ENCODE measurements around the gene ADAM10. TPM values are rescaled to one million over a fixed set of nuclear protein-coding genes. Genes with fewer than 3 reads are reported as not detected.

ADAM10 gene
- total and polyA plus RNA-seq, 9 donors, result 49.5 to 112 (median 85.2) TPM

DNA sequence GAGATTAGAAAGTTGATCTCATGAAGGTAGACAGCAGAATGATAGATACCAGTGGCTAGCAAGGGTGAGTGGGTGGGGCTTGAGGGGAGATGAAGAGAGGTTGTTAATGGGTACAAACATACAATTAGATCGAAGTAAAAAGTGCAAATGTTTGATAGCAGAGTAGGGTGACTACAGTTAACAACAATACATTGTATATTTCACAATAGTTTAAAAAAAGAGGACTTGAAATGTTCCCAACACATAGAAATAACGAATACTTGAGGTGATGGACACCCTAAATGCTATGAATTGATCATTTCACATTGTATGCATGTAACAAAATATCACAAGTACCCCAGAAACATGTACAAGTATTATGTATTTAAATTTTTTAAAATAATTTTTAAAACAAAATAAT is 47.3 kb downstream of the ADAM10 start:
- peaks cover 2% of the 10 kb centered on the region for H3K36me3 ChIP-seq (ENCODE audit: control insufficient read depth, insufficient read depth, low read length)
- WGBS (ENCODE audit: insufficient coverage), result no CpG with 5 or more reads among the region's 2 CpGs
- H3K4me3 ChIP-seq (ENCODE audit: low read length), result no peak overlapping the region

GRCh38 chr15:58701376-58701775 is 48.1 kb downstream of the ADAM10 start:
- peaks cover 10% of the 10 kb centered on the region for H3K9me3 ChIP-seq (replicated peaks; ENCODE audit: control insufficient read depth, low read depth, low read length)
- DNase-seq, result no peak
- no peaks in the 10 kb centered on the region for H3K27me3 ChIP-seq (ENCODE audit: control insufficient read depth, insufficient read depth, low read length)
- WGBS (ENCODE audit: insufficient coverage), result no CpG with 5 or more reads among the region's 4 CpGs
- peaks cover 2% of the 10 kb centered on the region for H3K36me3 ChIP-seq (ENCODE audit: control insufficient read depth, insufficient read depth, low read length)
- H3K4me1 ChIP-seq (ENCODE audit: control insufficient read depth, insufficient read depth, low read length), result no peaks in the 10 kb centered on the region
- H3K27ac ChIP-seq (ENCODE audit: low read length), result no peak overlapping the region
- no peak overlapping the region for H3K4me3 ChIP-seq (ENCODE audit: low read length)

More for the DNA sequence above, 47.3 kb downstream of the ADAM10 start:
- Histone ChIP-seq H3K27ac (ENCODE audit: low read length) (no peak overlapping the region), H3K9me3 (replicated peaks; ENCODE audit: control insufficient read depth, low read depth, low read length) (peaks cover 10% of the 10 kb centered on the region), H3K4me1 (ENCODE audit: control insufficient read depth, insufficient read depth, low read length) (no peaks in the 10 kb centered on the region), H3K27me3 (ENCODE audit: control insufficient read depth, insufficient read depth, low read length) (no peaks in the 10 kb centered on the region)
- no peak for DNase-seq

DNA sequence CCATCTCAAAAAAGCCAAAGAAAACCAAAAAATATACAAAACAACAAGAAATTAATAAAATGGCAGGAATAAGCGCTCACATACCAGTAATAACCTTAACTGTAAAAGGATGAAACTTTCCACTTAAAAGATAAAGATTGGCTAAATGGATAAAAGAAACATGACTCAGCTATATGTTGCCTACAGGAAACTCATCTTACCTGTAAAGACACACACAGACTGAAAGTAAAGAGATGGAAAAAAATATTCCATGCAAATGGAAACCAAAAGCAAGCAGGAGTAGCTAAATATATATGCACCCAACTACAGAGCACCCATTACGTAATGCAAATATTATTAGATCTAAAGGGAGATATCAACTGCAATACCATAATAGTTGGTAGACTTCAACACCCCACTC is 49.7 kb downstream of the ADAM10 start:
- Histone ChIP-seq H3K4me3 (ENCODE audit: low read length) (no peak overlapping the region), H3K4me1 (ENCODE audit: control insufficient read depth, insufficient read depth, low read length) (no peaks in the 10 kb centered on the region), H3K27me3 (ENCODE audit: control insufficient read depth, insufficient read depth, low read length) (no peaks in the 10 kb centered on the region), H3K9me3 (replicated peaks; ENCODE audit: control insufficient read depth, low read depth, low read length) (peaks cover 10% of the 10 kb centered on the region), H3K36me3 (ENCODE audit: control insufficient read depth, insufficient read depth, low read length) (peaks cover 2% of the 10 kb centered on the region), H3K27ac (ENCODE audit: low read length) (no peak overlapping the region)
- no CpG with 5 or more reads among the region's 2 CpGs for WGBS (ENCODE audit: insufficient coverage)
- no peak for DNase-seq

DNA sequence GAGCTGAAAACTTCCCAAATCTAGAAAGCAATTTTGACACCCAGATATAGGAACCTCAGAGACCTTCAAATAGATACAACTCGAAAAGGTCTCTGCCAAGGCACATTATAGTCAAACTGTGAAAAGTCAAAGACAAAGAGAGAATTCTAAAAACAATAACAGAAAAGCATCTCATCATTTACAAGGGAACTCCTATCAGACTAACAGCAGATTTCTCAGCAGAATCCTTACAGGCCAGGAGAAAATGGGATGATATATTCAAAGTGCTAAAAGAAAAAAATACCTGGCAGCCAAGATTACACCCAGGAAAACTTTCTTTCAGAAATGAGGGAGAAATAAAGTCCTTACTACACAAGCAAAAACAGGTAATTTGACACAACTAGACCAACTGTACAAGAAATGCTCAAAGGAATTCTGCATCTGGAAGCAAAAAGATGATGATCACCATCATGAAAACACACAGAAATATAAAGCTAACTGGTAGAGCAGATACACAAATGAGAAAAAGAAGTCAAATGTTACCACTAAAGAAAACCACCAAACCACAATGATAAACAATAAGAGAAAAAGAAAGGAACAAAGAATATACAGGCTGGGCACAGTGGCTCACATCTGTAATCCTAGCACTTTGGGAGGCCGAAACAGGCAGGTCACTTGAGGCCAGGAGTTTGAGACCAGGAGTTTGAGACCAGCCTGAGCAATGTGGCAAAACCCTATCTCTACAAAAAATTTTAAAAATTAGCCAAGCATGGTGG is 50.4 kb downstream of the ADAM10 start:
- Histone ChIP-seq H3K4me3 (ENCODE audit: low read length) (no peak overlapping the region), H3K9me3 (replicated peaks; ENCODE audit: control insufficient read depth, low read depth, low read length) (peaks cover 10% of the 10 kb centered on the region), H3K27me3 (ENCODE audit: control insufficient read depth, insufficient read depth, low read length) (no peaks in the 10 kb centered on the region), H3K4me1 (ENCODE audit: control insufficient read depth, insufficient read depth, low read length) (no peaks in the 10 kb centered on the region), H3K27ac (ENCODE audit: low read length) (no peak overlapping the region), H3K36me3 (ENCODE audit: control insufficient read depth, insufficient read depth, low read length) (peaks cover 2% of the 10 kb centered on the region)
- WGBS (ENCODE audit: insufficient coverage), result no CpG with 5 or more reads among the region's 2 CpGs
- no peak for DNase-seq

- Histone ChIP-seq H3K36me3 (ENCODE audit: control insufficient read depth, insufficient read depth, low read length) (peaks cover 9% of the 10 kb centered on the region), H3K27me3 (ENCODE audit: control insufficient read depth, insufficient read depth, low read length) (no peaks in the 10 kb centered on the region), H3K9me3 (replicated peaks; ENCODE audit: control insufficient read depth, low read depth, low read length) (peaks cover 10% of the 10 kb centered on the region), H3K27ac (ENCODE audit: low read length) (no peak overlapping the region), H3K4me3 (ENCODE audit: low read length) (no peak overlapping the region), H3K4me1 (ENCODE audit: control insufficient read depth, insufficient read depth, low read length) (no peaks in the 10 kb centered on the region)
- WGBS (ENCODE audit: insufficient coverage), result 92% methylated on average over 2 of the region's 2 CpGs
- DNase-seq, result no peak
Measured at GRCh38 chr15:58697220-58697619, 52.3 kb downstream of the ADAM10 start.

DNA sequence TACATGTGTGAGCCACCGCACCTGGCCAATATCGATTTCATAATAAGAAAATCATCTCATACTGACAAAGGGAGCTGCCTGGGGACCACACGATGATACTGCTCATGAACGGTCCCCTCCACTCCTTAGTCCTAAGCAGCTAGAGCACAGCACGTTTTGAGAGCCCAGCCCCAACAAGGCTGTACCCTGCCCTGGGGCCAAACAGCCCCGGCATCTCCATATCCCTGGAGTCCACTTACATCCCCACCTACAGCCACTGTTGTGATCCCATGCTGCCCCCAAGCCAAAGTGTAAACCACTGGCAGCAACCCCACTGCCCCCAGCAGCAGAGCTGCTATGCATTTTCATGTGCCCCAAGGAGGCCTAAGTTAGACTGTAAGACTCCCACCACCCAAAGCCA is 52.8 kb downstream of the ADAM10 start:
- Histone ChIP-seq H3K27me3 (ENCODE audit: control insufficient read depth, insufficient read depth, low read length) (no peaks in the 10 kb centered on the region), H3K4me3 (ENCODE audit: low read length) (no peak overlapping the region), H3K27ac (ENCODE audit: low read length) (no peak overlapping the region), H3K9me3 (replicated peaks; ENCODE audit: control insufficient read depth, low read depth, low read length) (peaks cover 10% of the 10 kb centered on the region), H3K36me3 (ENCODE audit: control insufficient read depth, insufficient read depth, low read length) (peaks cover 9% of the 10 kb centered on the region), H3K4me1 (ENCODE audit: control insufficient read depth, insufficient read depth, low read length) (no peaks in the 10 kb centered on the region)
- no peak for DNase-seq
- 83% methylated on average over 6 of the region's 6 CpGs for WGBS (ENCODE audit: insufficient coverage)

DNA sequence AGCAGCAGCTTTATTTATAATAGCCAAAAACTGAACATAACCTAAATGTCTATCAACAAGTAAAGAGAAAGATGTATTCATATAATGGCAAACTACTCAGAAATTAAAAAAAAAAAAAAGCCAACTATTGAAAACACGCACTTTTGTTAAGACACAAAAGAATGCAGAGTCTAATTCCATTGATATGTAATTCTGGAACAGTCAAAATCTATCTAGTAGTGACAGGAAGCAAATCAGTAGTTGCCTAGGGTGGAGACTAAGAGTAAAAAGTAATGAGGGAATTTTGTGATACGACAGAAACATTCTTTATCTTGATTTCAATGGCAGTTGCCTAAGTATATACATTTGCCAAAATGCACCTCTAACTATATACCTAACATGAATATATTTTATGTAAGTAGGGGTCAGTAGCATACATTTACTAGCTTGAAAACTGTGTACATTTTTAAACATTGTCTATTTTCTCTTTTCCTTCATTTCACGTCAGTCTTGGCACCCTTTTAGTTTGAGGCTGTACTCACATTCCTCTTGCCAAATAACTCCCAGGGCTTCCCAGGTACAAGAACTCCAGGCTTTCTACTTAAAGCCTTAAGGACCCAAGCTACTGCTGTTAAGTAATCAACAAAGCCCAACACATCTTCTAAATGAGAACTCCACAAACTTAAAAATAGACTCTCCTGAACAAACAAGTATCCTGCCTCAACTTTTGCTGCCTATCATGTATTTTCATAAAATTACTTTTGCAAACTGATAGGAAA is 54.7 kb downstream of the ADAM10 start:
- no peak overlapping the region for H3K27ac ChIP-seq (ENCODE audit: low read length)
- no peak overlapping the region for H3K4me3 ChIP-seq (ENCODE audit: low read length)
- peaks cover 10% of the 10 kb centered on the region for H3K9me3 ChIP-seq (replicated peaks; ENCODE audit: control insufficient read depth, low read depth, low read length)
- no peaks in the 10 kb centered on the region for H3K27me3 ChIP-seq (ENCODE audit: control insufficient read depth, insufficient read depth, low read length)
- H3K36me3 ChIP-seq (ENCODE audit: control insufficient read depth, insufficient read depth, low read length), result peaks cover 7% of the 10 kb centered on the region
- peak; percentile 39 for DNase-seq
- WGBS (ENCODE audit: insufficient coverage), result 38% methylated on average over 1 of the region's 3 CpGs
- H3K4me1 ChIP-seq (ENCODE audit: control insufficient read depth, insufficient read depth, low read length), result no peaks in the 10 kb centered on the region

DNA sequence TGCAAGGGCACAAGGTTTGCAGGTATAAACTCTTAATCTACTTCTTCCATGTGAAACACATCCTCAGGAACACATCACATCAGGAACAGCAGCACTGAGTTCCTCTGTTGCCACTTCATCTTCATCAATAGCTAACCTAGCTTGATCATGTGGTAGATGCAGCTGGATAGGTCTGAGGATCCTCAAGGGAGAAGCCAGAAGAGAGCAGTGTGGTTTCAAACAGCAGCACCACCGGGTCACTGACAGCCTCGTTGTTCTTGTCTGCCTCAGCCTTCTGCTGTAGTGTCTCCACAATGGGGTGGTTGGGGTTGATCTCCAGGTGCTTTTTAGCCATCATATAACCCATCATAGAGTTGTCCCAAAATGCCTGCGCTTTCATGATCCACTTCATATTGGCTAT is 58.8 kb downstream of the ADAM10 start:
- Histone ChIP-seq H3K9me3 (replicated peaks; ENCODE audit: control insufficient read depth, low read depth, low read length) (no peaks in the 10 kb centered on the region), H3K4me1 (ENCODE audit: control insufficient read depth, insufficient read depth, low read length) (no peaks in the 10 kb centered on the region), H3K27me3 (ENCODE audit: control insufficient read depth, insufficient read depth, low read length) (no peaks in the 10 kb centered on the region), H3K4me3 (ENCODE audit: low read length) (no peak overlapping the region), H3K27ac (ENCODE audit: low read length) (no peak overlapping the region), H3K36me3 (ENCODE audit: control insufficient read depth, insufficient read depth, low read length) (peaks cover 7% of the 10 kb centered on the region)
- 88% methylated on average over 1 of the region's 3 CpGs for WGBS (ENCODE audit: insufficient coverage)
- no peak for DNase-seq

DNA sequence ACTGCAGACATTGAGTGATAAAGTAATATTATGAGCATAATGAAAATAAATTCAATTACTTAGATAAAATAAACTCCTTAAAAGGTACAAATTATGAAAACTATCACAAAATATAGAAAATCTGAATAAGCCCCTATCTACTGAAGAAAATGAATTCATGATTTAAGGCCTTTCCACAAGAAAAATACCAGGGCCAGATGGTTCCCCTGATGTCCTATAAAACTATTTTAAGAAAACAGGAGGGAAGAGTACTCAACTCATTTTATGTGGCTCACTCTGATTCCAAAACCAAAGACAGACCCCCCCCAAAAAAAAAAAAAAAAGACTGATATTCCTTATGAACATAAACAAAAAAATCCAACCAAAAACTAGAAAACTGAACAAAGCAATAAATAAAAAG is 59.9 kb downstream of the ADAM10 start:
- H3K36me3 ChIP-seq (ENCODE audit: control insufficient read depth, insufficient read depth, low read length), result peaks cover 7% of the 10 kb centered on the region
- no peak overlapping the region for H3K4me3 ChIP-seq (ENCODE audit: low read length)
- DNase-seq, result peak; percentile 16
- no peaks in the 10 kb centered on the region for H3K27me3 ChIP-seq (ENCODE audit: control insufficient read depth, insufficient read depth, low read length)
- no peak overlapping the region for H3K27ac ChIP-seq (ENCODE audit: low read length)
- H3K9me3 ChIP-seq (replicated peaks; ENCODE audit: control insufficient read depth, low read depth, low read length), result no peaks in the 10 kb centered on the region
- no peaks in the 10 kb centered on the region for H3K4me1 ChIP-seq (ENCODE audit: control insufficient read depth, insufficient read depth, low read length)

GRCh38 chr15:58686286-58686685 is 63.2 kb downstream of the ADAM10 start:
- Histone ChIP-seq H3K4me1 (ENCODE audit: control insufficient read depth, insufficient read depth, low read length) (peaks cover 3% of the 10 kb centered on the region), H3K27me3 (ENCODE audit: control insufficient read depth, insufficient read depth, low read length) (no peaks in the 10 kb centered on the region), H3K27ac (ENCODE audit: low read length) (no peak overlapping the region), H3K4me3 (ENCODE audit: low read length) (no peak overlapping the region), H3K9me3 (replicated peaks; ENCODE audit: control insufficient read depth, low read depth, low read length) (no peaks in the 10 kb centered on the region), H3K36me3 (ENCODE audit: control insufficient read depth, insufficient read depth, low read length) (peaks cover 2% of the 10 kb centered on the region)
- WGBS (ENCODE audit: insufficient coverage), result 94% methylated on average over 8 of the region's 8 CpGs
- no peak for DNase-seq

All from muscle of leg (tissue), 11 donors.